H9 (cell line): ENCODE data around the gene CTDSPL. TPM values are rescaled to one million over a fixed set of nuclear protein-coding genes. Genes with fewer than 3 reads are reported as not detected.

ENCODE experiments used
- DNase-seq: peaks from one replicate; pipeline ENCODE4 v3.0.0-alpha.2; 2017
- H2AFZ ChIP-seq: one replicate; pipeline ENCODE4 v1.6.1; 2013; ENCODE audit warnings: mild to moderate bottlenecking, low read length, control low read depth, moderate library complexity
- H2AK5ac ChIP-seq: 2 replicates; pipeline ENCODE4 v1.6.1; 2013; ENCODE audit warnings: low read length, control low read depth, mixed read lengths; ENCODE audit not compliant: insufficient read length
- H2BK120ac ChIP-seq: one replicate; pipeline ENCODE4 v1.6.1; 2013; ENCODE audit warnings: low read depth, mild to moderate bottlenecking, low read length, control low read depth, inconsistent platforms; ENCODE audit not compliant: poor library complexity, severe bottlenecking
- H2BK12ac ChIP-seq: 2 replicates; pipeline ENCODE4 v1.6.1; 2013; ENCODE audit warnings: low read length, control low read depth, mixed read lengths, low read depth; ENCODE audit not compliant: insufficient read length
- H2BK15ac ChIP-seq: 2 replicates; pipeline ENCODE4 v1.6.1; 2013; ENCODE audit warnings: low read depth, low read length, control low read depth
- H2BK20ac ChIP-seq: one replicate; pipeline ENCODE4 v1.6.1; 2013; ENCODE audit warnings: low read depth, mild to moderate bottlenecking, low read length, control low read depth, inconsistent platforms; ENCODE audit not compliant: poor library complexity, severe bottlenecking
- H2BK5ac ChIP-seq: 2 replicates; pipeline ENCODE4 v1.6.1; 2013; ENCODE audit warnings: low read length, control low read depth, mixed read lengths; ENCODE audit not compliant: insufficient read length
- H3K14ac ChIP-seq: 2 replicates; pipeline ENCODE4 v1.6.1; 2013; ENCODE audit warnings: low read length, control low read depth; ENCODE audit not compliant: insufficient read depth
- H3K18ac ChIP-seq: 2 replicates; pipeline ENCODE4 v1.6.1; 2013; ENCODE audit warnings: low read depth, mild to moderate bottlenecking, mixed read lengths, low read length, control low read depth; ENCODE audit not compliant: insufficient read length
- H3K23ac ChIP-seq: 2 replicates; pipeline ENCODE4 v1.6.1; 2013; ENCODE audit warnings: low read length, control low read depth, mixed read lengths, low read depth; ENCODE audit not compliant: insufficient read length
- H3K23me2 ChIP-seq: 2 replicates; pipeline ENCODE4 v1.6.1; 2013; ENCODE audit warnings: low read depth, mild to moderate bottlenecking, mixed read lengths, low read length, control low read depth; ENCODE audit not compliant: insufficient read length, poor library complexity, severe bottlenecking
- H3K27ac ChIP-seq: 2 replicates; pipeline ENCODE4 v1.5.1; 2013; ENCODE audit warnings: low read length, control low read depth, mixed read lengths, low read depth; ENCODE audit not compliant: insufficient read length
- H3K27me3 ChIP-seq: 2 replicates; pipeline ENCODE4 v1.6.1; 2013; ENCODE audit warnings: low read length, control low read depth, inconsistent platforms; ENCODE audit not compliant: insufficient read depth
- H3K4ac ChIP-seq: 2 replicates; pipeline ENCODE4 v1.6.1; 2013; ENCODE audit warnings: low read depth, mild to moderate bottlenecking, control low read depth, inconsistent platforms, low read length, moderate library complexity
- H3K4me1 ChIP-seq: 2 replicates; pipeline ENCODE4 v1.6.1; 2013; ENCODE audit warnings: low read length, control low read depth, inconsistent platforms; ENCODE audit not compliant: insufficient read depth
- H3K4me2 ChIP-seq: 2 replicates; pipeline ENCODE4 v1.6.1; 2013; ENCODE audit warnings: low read length, control low read depth, mixed read lengths; ENCODE audit not compliant: insufficient read length, insufficient read depth
- H3K56ac ChIP-seq: 2 replicates; pipeline ENCODE4 v1.6.1; 2013; ENCODE audit warnings: low read depth, mild to moderate bottlenecking, mixed read lengths, low read length, control low read depth; ENCODE audit not compliant: insufficient read length
- H3K79me1 ChIP-seq: 2 replicates; pipeline ENCODE4 v1.6.1; 2013; ENCODE audit warnings: low read depth, mild to moderate bottlenecking, moderate library complexity, low read length, control low read depth, inconsistent platforms; ENCODE audit not compliant: insufficient read depth, poor library complexity, severe bottlenecking
- H3K79me2 ChIP-seq: 2 replicates; pipeline ENCODE4 v1.6.1; 2013; ENCODE audit warnings: low read length, control low read depth, inconsistent platforms; ENCODE audit not compliant: insufficient read depth
- H3K9ac ChIP-seq: 2 replicates; pipeline ENCODE4 v1.6.1; 2013; ENCODE audit warnings: low read length, control low read depth, mixed read lengths; ENCODE audit not compliant: insufficient read length; ENCODE audit errors: extremely low read depth
- H3K9me3 ChIP-seq: one replicate; pipeline ENCODE4 v1.6.1; 2013; ENCODE audit warnings: low read depth, low read length, inconsistent platforms; ENCODE audit not compliant: control insufficient read depth
- H3T11ph ChIP-seq: one replicate; pipeline ENCODE4 v1.6.1; 2013; ENCODE audit warnings: mild to moderate bottlenecking, low read length, control low read depth, inconsistent platforms
- H4K20me1 ChIP-seq: one replicate; pipeline ENCODE4 v1.6.1; 2013; ENCODE audit not compliant: control insufficient read depth, insufficient read length, insufficient read depth
- H4K5ac ChIP-seq: 2 replicates; pipeline ENCODE4 v1.6.1; 2013; ENCODE audit warnings: low read depth, mild to moderate bottlenecking, mixed read lengths, low read length, control low read depth; ENCODE audit not compliant: insufficient read length
- H4K8ac ChIP-seq: replicated peaks from 2 replicates; pipeline ENCODE4 v1.6.1; 2013; ENCODE audit warnings: low read length, control low read depth, mixed read lengths, low read depth; ENCODE audit not compliant: insufficient read length
- H4K91ac ChIP-seq: 2 replicates; pipeline ENCODE4 v1.6.1; 2013; ENCODE audit warnings: low read depth, mild to moderate bottlenecking, moderate library complexity, mixed read lengths, low read length, control low read depth; ENCODE audit not compliant: insufficient read length
- H3K27ac Mint-ChIP-seq, 3 experiments: 2 replicates in 2 of 3; 3 replicates in 1 of 3; pipeline ENCODE4 v1.8.0; 2020 to 2021; ENCODE audit warnings: mixed read lengths in 3 of 3, mild to moderate bottlenecking in 1 of 3, moderate library complexity in 1 of 3
- H3K27me3 Mint-ChIP-seq: 2 replicates; pipeline ENCODE4 v1.8.0; 2021; ENCODE audit warnings: low read depth, mild to moderate bottlenecking, moderate library complexity, mixed read lengths
- H3K36me3 Mint-ChIP-seq, 3 experiments: 2 replicates in 2 of 3; 3 replicates in 1 of 3; pipeline ENCODE4 v1.8.0; 2020 to 2021; ENCODE audit warnings: low read depth in 3 of 3, mixed read lengths in 3 of 3; ENCODE audit not compliant: insufficient read depth in 1 of 3
- H3K4me1 Mint-ChIP-seq, 2 experiments: 2 replicates each; pipeline ENCODE4 v1.8.0; 2020; ENCODE audit warnings: mixed read lengths in 2 of 2
- H3K4me3 Mint-ChIP-seq, 2 experiments: 2 replicates in 1 of 2; 3 replicates in 1 of 2; pipeline ENCODE4 v1.8.0; 2020 to 2021; ENCODE audit warnings: mild to moderate bottlenecking in 2 of 2, mixed read lengths in 2 of 2, moderate library complexity in 1 of 2
- H3K9me3 Mint-ChIP-seq, 2 experiments: 2 replicates in 1 of 2; 3 replicates in 1 of 2; pipeline ENCODE4 v1.8.0; 2020; ENCODE audit warnings: mild to moderate bottlenecking in 2 of 2, mixed read lengths in 2 of 2, moderate library complexity in 1 of 2
- WGBS: extraction: QIAGEN DNeasy Blood & Tissue Kit; methylation state at CpG from one replicate; pipeline ENCODE4 v1.1.7; 2013; ENCODE audit warnings: missing lambda C conversion rate, low lambda C conversion rate, mixed read lengths; ENCODE audit not compliant: insufficient read length; ENCODE audit errors: extremely low coverage; 5-methylcytosine and 5-hydroxymethylcytosine counted together
- total RNA-seq: library from RNA; stranded (reverse); gene quantifications from 2 replicates; pipeline ENCODE4 v1.2.1, GENCODE V29; 2021
- TF ChIP-seq, protein P1 (sequence below): fragments of 200-600 bp; sonication (generic); conservative IDR thresholded peaks from 3 replicates; pipeline ENCODE4 v1.8.0; 2021; ENCODE audit warnings: antibody characterized with exemption, mild to moderate bottlenecking

CTDSPL gene
- total RNA-seq, 1 experiment from 2014 or later = 20.8 TPM

DNA sequence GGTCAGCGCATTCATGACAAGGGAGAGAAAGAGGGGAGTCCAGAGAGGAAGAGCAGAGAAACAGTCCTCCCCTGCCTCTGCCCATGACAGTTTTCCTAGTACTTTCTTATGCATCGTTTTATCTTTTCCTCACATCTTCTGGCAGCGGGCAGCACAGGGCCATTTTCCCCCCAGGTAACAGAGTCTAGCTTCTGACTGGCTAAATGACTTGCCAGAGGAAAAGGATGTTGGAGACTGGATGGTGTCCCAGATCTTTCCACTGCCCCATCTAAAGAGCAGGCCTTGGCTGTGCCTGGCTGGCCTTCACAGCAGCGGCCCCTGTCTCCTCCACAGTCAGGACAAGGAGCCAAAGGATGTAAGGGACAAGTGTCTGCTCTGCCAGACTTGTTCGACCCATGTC is 59.3 kb downstream of the CTDSPL start:
- Histone ChIP-seq H3K9me3 (no peaks in the 10 kb centered on the region), H4K5ac (no peak overlapping the region), H3K4ac (no peak overlapping the region), H2AK5ac (no peak overlapping the region), H3K56ac (no peak overlapping the region), H4K20me1 (no peaks in the 10 kb centered on the region), H4K8ac (no peak overlapping the region), H2BK20ac (no peak overlapping the region), H3K79me2 (no peaks in the 10 kb centered on the region; the same call in 1 of the 2 replicates), H3K4me2 (no peak overlapping the region), H3K27me3 (no peaks in the 10 kb centered on the region), H2BK5ac (no peak overlapping the region), H2AFZ (no peak overlapping the region), H3K4me1 (peaks cover 7% of the 10 kb centered on the region; the same call in 1 of the 2 replicates), H4K91ac (no peak overlapping the region), H3T11ph (no peak overlapping the region), H3K79me1 (no peaks in the 10 kb centered on the region), H2BK12ac (no peak overlapping the region), H3K18ac (no peak overlapping the region), H2BK15ac (no peak overlapping the region), H3K23ac (no peak overlapping the region), H3K14ac (no peak overlapping the region), H3K27ac (no peak overlapping the region), H2BK120ac (no peak overlapping the region), H3K23me2 (no peaks in the 10 kb centered on the region), H3K9ac (no peak overlapping the region)
- Mint-ChIP-seq H3K9me3 (no peaks in the 10 kb centered on the region), H3K36me3 (no peaks in the 10 kb centered on the region), H3K4me3 (no peak overlapping the region), H3K27ac (no peak overlapping the region; a peak in 1 of 7 replicates), H3K27me3 (no peaks in the 10 kb centered on the region), H3K4me1 (peaks cover 29% of the 10 kb centered on the region in 2 experiments)
- TF ChIP-seq, protein P1, sequence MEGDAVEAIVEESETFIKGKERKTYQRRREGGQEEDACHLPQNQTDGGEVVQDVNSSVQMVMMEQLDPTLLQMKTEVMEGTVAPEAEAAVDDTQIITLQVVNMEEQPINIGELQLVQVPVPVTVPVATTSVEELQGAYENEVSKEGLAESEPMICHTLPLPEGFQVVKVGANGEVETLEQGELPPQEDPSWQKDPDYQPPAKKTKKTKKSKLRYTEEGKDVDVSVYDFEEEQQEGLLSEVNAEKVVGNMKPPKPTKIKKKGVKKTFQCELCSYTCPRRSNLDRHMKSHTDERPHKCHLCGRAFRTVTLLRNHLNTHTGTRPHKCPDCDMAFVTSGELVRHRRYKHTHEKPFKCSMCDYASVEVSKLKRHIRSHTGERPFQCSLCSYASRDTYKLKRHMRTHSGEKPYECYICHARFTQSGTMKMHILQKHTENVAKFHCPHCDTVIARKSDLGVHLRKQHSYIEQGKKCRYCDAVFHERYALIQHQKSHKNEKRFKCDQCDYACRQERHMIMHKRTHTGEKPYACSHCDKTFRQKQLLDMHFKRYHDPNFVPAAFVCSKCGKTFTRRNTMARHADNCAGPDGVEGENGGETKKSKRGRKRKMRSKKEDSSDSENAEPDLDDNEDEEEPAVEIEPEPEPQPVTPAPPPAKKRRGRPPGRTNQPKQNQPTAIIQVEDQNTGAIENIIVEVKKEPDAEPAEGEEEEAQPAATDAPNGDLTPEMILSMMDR = no peak
- DNase-seq = no peak
- no CpG with 5 or more reads among the region's 5 CpGs for WGBS
